DMS 273 treated with DMSO at 0.1 percent for 48 hours (cell line): Measurements from ENCODE around the gene TGFA.
A peak's percentile ranks its signal among the peaks of the same experiment; 100 is the strongest.

Experiments
- DNase-seq: peaks from one replicate; lab custom pipeline; 2025; lab: John Stamatoyannopoulos, UW

TGFA gene

GRCh38 chr2:70523996-70524965 lies 29.3 kb downstream of the TGFA start:
- no peak for DNase-seq

DNA sequence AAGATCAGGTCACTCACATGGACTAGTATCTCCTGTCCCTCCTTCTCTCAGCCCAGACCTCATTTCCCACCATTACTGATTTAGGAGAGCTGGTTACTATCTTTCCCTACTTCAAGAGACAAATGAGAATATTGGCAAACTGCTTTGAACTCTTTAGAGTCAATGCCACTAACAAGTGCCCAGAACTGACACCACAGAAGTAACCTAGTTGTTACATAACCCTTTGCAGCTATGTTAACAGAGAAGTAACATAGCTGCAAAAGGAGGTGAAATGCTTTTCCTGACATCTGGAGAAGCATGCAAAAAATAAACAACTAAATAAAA lies 30.0 kb downstream of the TGFA start:
- DNase-seq, result no peak

- no peak for DNase-seq
Observed at GRCh38 chr2:70522627-70523026, 31.0 kb downstream of the TGFA start.

GRCh38 chr2:70520825-70521224 lies 32.8 kb downstream of the TGFA start:
- DNase-seq, result no peak

DNA sequence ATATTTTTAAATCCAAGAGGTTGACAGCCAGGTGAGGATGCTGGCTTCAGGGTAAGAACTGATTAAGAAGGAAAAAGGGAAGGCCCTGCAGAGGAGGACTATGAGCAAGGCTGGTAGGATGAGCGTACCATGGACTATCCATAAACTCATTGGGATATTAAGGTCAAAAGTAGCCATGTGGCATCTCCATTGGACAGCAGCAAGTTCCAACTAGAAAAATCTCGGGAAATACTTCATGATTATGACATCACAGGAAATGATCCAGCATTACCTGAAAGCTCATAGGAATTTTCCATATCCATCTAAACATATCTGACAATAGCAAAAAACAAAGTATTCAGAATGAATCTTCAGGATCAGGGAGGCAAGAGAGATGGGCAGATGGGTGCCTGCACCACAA lies 34.2 kb downstream of the TGFA start:
- DNase-seq, result no peak

- no peak for DNase-seq
Observed at GRCh38 chr2:70518557-70518956, 35.1 kb downstream of the TGFA start.

DNA sequence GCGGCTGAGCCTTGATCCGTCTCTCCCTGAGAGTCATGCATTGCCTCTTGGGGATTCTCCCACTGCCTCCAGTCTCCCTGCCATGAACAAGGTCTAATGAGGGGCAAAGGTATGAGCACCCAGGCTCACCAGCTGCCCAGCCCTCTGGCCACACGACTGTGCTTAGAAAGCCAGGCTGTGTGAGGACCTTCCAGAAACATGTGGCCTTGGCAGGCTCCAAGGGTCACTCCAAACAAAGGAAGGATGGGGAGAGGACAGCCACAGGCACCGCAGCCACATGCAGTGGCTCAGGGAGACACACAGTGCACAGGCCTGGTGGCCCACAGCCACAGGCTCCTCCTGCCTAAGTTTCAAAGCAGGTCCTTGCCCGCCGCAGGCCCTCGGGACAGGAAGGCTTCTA lies 35.8 kb downstream of the TGFA start:
- DNase-seq, result no peak

GRCh38 chr2:70516596-70516995 lies 37.0 kb downstream of the TGFA start:
- no peak for DNase-seq

GRCh38 chr2:70515938-70516337 lies 37.7 kb downstream of the TGFA start:
- DNase-seq, result no peak

DNA sequence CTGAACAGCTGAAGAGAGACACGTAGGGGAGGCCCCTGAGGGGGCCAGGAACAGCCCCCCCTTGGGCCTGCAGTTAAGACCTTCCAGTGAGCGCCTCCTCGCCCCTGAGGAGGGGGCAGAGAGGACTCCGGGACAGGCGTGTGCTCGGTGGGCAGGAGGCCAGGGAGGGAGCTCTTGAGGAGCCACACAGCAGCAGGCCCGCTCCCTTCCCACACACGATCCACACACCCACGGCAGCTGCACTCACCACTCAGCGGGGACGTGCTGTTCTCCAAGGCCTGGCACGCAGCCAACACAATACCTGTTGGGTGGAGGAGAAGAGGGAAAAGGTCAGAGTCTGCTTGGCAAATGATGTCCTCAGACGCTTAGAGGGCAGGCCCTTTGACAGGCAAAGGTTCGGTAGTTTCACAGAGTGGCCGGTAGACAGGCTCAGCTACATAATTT lies 39.0 kb downstream of the TGFA start:
- no peak for DNase-seq

DNA sequence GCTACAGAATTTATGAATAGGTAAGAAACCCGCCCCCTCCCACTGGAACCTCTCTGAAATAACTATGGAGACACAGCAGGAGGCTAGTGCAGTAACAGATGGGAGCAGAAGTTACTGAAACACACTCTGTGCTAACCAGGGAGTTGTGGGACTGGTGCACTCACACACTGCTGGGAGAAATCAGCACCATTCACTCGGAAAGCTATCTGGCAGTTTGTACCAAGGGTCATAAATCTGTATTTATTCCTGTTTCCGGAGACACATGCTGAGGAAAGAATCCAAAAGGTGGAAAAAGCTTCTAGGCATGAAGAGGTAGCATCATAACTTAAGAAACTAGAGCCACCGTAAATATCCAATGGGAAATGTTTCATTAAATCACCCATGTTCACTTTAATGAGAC lies 39.9 kb downstream of the TGFA start:
- peak; percentile 75 for DNase-seq

- no peak for DNase-seq
Observed at GRCh38 chr2:70511971-70512729, 41.5 kb downstream of the TGFA start.

DNA sequence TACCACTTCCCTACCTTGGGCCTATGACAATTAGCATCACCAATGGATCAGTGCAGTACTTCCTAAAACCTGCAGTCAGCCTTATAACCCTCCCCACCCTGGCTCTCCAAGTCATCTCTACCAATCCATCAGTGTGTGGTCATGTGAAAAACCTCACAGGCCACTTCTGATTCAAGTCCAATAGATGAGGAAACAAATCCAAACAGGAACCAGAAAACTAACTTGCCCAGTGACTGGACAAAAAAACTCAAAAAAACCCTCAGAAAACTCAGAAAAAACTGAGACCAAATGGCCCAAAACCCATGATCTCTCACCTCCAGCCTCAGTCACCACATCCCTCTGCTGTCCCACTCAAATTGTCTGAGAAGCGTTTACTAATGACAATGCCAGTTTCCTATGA lies 43.3 kb downstream of the TGFA start:
- DNase-seq, result no peak

DNA sequence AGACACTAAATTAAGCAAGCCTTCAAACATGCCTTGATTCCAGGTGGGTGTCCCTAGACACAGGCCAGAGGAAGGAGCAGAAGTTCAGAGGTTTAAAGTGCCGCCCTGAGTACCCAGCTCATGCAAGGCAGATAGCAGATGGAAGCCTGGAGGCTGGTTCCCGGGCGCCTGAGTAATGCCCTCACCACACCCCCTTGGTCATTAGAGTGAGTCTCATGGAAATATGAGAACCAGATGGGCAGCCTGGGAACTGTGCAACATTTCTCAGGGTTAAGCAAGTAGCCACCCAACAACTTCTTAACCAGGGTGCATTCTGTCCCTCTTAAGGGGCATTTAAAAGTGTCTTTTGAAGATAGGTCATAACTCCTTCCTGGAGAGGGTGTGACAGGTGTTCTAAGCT lies 44.1 kb downstream of the TGFA start:
- peak; percentile 53 for DNase-seq

GRCh38 chr2:70508711-70509462 lies 44.7 kb downstream of the TGFA start:
- no peak for DNase-seq

DNA sequence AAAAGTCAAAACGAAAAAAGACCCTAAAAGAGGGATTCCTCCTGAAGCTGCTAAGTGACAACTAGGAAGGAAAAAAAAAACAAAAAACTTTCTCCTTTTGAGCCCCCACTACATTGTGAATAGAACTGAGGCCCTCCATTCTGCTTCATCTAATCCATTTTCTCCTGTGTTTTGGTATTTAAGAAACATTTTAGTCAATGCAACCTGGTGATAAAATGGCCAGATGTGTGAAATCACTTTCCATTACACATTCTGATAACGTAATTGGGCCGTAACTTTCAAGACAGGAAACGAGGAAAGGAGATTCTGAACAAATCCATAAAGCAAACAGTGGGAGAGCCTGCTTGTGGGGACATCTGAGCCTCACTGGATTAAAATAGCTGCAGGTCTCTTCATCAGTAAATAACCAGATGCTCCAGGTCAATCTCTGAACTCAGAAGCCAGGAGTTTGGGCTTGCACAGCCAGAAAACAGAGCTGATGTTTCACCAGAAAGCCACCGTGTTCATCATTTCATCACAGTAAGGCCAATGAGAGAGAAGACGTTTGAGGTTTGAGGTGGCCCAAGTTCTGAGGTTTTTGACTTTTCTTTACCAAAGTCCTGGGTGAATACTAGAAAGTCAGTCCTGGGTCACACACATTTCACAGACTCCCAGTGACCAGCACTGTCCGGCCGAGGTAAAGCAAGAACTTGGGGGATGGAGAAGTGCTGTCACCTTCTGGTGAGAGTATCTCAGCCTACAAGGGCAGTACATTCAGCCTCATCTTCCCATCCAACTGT lies 47.8 kb downstream of the TGFA start:
- no peak for DNase-seq

DNA sequence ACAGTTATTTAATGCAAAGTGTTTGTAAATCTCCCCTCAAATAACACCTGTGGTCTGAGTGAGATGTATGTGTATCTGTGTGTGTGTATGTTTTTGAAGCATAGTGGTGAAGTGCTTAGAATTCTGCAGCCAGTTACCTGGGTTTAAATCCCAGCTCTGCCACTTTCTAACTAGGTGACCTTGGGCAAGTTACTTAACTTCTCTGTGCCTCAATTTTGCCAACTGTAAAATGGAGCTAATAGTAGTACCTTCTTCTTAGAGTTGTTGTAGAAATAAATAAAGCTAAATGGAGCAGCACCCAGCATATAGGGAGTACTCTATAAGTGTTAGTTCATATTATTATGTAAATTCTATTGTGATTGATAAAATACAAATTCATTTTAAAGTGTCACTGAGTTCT lies 48.9 kb downstream of the TGFA start:
- DNase-seq, result no peak

DNA sequence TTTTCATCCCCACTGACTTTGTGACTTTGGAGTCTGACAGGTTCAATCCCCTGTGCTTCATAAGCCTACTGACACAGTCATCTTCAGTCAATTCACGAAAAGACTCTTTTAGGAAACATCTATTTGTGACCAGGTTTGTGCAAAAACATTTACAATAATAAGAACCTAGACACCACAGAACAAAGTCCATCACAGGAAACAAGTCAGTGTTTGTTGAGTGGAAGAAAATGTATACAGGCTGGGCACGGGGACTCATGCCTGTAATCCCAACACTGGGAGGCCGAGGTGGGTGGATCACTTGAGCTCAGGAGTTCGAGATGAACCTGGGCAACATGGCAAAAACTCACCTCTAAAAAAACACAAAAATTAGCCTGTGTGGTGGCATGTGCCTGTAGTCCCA lies 49.7 kb downstream of the TGFA start:
- no peak for DNase-seq

- no peak for DNase-seq
Observed at GRCh38 chr2:70501728-70502127, 51.9 kb downstream of the TGFA start.

DNA sequence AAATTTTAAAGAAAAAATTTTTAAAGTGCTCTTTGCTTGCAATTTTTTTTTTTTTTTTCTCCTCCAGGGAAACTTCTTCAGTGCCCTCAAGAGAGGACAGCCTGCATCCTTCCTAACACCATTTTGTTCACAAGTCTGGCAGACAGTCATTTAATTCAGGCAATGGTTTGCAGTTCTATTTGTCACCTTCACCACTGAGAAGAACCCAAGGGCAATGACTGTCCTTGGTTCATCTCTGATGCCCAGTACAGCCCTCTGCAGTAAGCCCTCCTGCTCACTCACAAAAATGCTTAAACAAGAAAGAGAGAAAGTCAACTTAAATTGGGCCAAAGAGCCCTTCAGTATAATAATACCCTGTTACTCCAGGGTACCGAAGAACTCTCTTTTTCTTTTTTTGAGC lies 52.4 kb downstream of the TGFA start:
- no peak for DNase-seq

DNA sequence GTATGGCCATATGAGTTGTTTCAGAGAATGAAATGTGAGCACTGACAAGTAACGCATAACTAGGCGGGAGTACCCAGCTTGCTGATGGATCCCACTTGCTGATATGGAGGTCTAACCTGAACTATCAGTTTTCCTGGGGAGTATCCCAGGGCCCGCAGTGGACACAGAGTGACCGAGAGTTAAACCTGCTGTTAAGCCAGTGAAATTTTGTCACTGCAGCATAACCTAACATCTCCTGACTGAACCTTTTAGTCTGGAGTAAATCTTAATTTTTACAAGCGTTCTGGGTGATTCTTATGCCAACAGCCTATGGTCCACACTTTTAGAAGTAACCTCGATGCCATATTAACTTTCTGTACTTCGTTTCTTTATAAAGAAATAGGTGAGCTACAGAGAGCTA lies 54.4 kb downstream of the TGFA start:
- no peak for DNase-seq

GRCh38 chr2:70498528-70498927 lies 55.1 kb downstream of the TGFA start:
- DNase-seq, result no peak
